ENCODE measurements around the gene ESYT2. TPM values are rescaled to one million over a fixed set of nuclear protein-coding genes. Genes with fewer than 3 reads are reported as not detected.

ESYT2 gene
- total and polyA plus RNA-seq, 2 experiments from 2014 or later = 15.8 to 40.3 TPM

DNA sequence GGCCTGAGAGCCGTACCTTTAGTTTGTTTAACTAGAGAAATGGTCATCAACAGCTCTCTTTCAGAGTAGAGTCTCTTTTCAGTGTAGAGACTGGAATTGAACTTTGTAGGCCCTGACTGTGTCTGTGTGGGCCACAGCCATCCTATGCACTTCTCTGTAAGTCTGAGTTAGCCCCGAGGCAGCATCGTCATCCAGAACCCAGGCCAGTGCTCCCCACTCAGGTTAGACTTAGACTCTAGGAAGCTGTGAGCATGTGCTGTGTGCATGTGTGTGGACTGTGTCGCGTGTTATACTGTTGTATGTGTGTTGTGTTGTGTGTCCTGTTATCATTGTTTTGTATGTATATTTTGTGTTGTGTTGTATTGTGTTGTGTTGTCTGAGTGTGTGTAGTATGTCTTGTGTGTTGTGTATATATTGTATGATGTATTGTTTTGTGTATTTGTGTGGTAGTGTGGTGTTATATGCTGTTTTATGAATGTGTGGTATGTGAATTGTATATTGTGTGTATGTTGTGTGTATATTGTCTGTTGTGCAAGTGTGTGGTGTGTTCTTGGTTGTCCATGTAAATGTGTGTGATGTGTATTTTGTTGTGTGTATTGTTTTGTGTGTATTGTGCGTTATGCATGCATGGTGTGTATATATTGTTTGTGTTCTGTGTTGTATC lies 106.6 kb downstream of the ESYT2 start:
- H3K36me3 ChIP-seq = no peaks in the 10 kb centered on the region
- no peaks in the 10 kb centered on the region for H3K9me3 ChIP-seq (ENCODE audit: low read depth)
- H3K4me3 ChIP-seq = no peak overlapping the region
- TF ChIP-seq, protein P1, sequence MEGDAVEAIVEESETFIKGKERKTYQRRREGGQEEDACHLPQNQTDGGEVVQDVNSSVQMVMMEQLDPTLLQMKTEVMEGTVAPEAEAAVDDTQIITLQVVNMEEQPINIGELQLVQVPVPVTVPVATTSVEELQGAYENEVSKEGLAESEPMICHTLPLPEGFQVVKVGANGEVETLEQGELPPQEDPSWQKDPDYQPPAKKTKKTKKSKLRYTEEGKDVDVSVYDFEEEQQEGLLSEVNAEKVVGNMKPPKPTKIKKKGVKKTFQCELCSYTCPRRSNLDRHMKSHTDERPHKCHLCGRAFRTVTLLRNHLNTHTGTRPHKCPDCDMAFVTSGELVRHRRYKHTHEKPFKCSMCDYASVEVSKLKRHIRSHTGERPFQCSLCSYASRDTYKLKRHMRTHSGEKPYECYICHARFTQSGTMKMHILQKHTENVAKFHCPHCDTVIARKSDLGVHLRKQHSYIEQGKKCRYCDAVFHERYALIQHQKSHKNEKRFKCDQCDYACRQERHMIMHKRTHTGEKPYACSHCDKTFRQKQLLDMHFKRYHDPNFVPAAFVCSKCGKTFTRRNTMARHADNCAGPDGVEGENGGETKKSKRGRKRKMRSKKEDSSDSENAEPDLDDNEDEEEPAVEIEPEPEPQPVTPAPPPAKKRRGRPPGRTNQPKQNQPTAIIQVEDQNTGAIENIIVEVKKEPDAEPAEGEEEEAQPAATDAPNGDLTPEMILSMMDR (IDR thresholded peaks at IDR 0.05; ENCODE audit: low read depth, low read length) = no peak
- no peaks in the 10 kb centered on the region for H3K4me1 ChIP-seq (ENCODE audit: low read depth)
- H3K27ac ChIP-seq = no peak overlapping the region
- H3K27me3 ChIP-seq = peaks cover 19% of the 10 kb centered on the region
- DNase-seq (ENCODE audit: low read depth in 1 of 2, low spot score in 1 of 2) = no peak

DNA sequence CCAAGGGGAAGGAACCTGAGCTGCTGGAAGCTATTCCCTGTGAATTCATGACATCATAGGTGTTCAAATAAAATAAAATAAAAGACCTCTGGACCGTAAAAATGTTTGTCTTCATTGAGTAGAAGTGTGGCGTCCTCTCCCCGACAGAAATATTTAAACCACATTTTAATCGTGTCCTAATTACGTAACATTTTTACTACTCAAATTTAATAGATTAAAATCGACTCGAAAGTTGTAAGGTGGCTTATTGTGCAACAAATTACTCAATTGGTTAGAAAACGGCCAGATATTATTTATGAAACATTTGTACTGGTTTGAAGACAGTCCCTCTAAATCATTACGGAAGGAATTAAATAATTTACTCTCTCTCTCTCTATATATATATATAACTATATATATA lies 109.2 kb downstream of the ESYT2 start:
- no peak overlapping the region for H3K4me3 ChIP-seq
- no peaks in the 10 kb centered on the region for H3K4me1 ChIP-seq (ENCODE audit: low read depth)
- TF ChIP-seq, protein P1 (IDR thresholded peaks at IDR 0.05; ENCODE audit: low read depth, low read length) = no peak
- peaks cover 36% of the 10 kb centered on the region for H3K27me3 ChIP-seq
- no peaks in the 10 kb centered on the region for H3K36me3 ChIP-seq
- H3K9me3 ChIP-seq (ENCODE audit: low read depth) = no peaks in the 10 kb centered on the region
- DNase-seq (ENCODE audit: low read depth in 1 of 2, low spot score in 1 of 2) = no peak
- no peak overlapping the region for H3K27ac ChIP-seq

DNA sequence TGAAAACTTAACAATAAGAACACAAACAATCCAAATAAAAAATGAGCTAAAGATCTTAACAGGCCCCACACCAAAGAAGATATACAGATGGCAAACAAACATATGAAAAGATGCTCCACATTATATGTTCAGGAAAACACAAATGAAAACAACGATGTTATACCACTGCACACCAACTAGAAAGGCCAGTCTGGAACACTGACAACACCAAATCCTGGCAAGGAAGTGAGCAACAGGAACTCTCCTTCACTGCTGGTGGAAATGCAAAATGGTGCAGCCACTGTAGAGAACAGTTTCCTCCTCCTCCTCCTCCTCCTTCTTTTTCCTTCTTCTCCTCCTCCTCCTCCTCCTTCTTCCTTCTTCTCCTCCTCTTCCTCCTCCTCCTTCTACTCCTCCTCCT lies 112.5 kb downstream of the ESYT2 start:
- Histone ChIP-seq H3K4me1 (ENCODE audit: low read depth) (no peaks in the 10 kb centered on the region), H3K27me3 (peaks cover 36% of the 10 kb centered on the region), H3K9me3 (ENCODE audit: low read depth) (no peaks in the 10 kb centered on the region), H3K36me3 (no peaks in the 10 kb centered on the region), H3K27ac (no peak overlapping the region), H3K4me3 (no peak overlapping the region)
- TF ChIP-seq, protein P1 (IDR thresholded peaks at IDR 0.05; ENCODE audit: low read depth, low read length) = no peak
- DNase-seq (ENCODE audit: low read depth in 1 of 2, low spot score in 1 of 2) = no peak

DNA sequence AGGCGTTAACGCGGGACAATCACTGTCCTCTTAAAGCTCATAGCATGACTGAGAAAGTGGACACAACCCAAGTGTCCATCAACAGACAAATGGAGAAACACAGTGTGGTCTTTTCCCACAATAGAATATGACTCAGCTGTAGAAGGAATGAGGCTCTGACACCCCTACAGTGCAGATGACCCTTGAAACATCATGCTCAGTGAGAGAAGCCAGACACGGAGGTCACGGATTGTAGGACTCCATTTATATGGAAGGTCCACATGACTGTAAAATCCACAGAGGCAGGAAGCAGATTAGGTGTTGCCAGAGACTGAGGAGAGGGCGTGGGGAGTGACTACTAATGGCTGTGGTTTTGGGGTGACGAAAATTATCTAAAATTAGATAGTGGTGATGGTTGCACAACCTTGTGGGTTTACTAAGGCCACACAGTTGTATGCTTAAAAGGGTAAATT lies 118.6 kb downstream of the ESYT2 start:
- peaks cover under 1% of the 10 kb centered on the region for H3K27me3 ChIP-seq
- TF ChIP-seq, protein P1 (IDR thresholded peaks at IDR 0.05; ENCODE audit: low read depth, low read length) = no peak
- no peaks in the 10 kb centered on the region for H3K4me1 ChIP-seq (ENCODE audit: low read depth)
- no peak overlapping the region for H3K27ac ChIP-seq
- no peak overlapping the region for H3K4me3 ChIP-seq
- H3K9me3 ChIP-seq (ENCODE audit: low read depth) = no peaks in the 10 kb centered on the region
- H3K36me3 ChIP-seq = no peaks in the 10 kb centered on the region
- DNase-seq (ENCODE audit: low read depth in 1 of 2, low spot score in 1 of 2) = peak in 1 of 2 donors; percentile 98

DNA sequence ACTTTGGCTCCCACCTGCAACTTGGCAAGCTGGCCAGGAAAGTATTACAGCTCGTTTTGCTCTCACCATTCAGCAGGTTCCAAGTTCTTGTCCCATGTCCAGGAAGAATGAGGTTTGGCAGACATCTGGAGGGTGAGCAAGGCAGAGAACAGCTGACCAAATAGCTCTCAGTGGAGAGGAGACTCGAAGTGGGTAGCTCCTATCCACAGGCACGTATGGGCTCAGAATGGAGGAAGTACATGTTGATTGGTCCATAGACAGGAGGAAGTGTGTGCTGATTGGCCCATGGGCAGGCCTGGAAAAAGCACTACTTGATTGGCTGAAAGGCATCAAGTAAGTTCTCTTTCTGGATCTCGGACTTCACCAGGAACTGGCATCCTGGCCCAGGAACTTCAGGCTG lies 121.7 kb downstream of the ESYT2 start:
- TF ChIP-seq, protein P1 (IDR thresholded peaks at IDR 0.05; ENCODE audit: low read depth, low read length) = no peak
- DNase-seq (ENCODE audit: low read depth in 1 of 2, low spot score in 1 of 2) = no peak
- H3K4me1 ChIP-seq (ENCODE audit: low read depth) = no peaks in the 10 kb centered on the region
- no peak overlapping the region for H3K27ac ChIP-seq
- no peaks in the 10 kb centered on the region for H3K27me3 ChIP-seq
- H3K9me3 ChIP-seq (ENCODE audit: low read depth) = no peaks in the 10 kb centered on the region
- no peaks in the 10 kb centered on the region for H3K36me3 ChIP-seq
- H3K4me3 ChIP-seq = no peak overlapping the region

Measured in cardiac muscle cell (in vitro differentiated cells and primary cell).